ENCODE data around the gene ABCC8.

DNA sequence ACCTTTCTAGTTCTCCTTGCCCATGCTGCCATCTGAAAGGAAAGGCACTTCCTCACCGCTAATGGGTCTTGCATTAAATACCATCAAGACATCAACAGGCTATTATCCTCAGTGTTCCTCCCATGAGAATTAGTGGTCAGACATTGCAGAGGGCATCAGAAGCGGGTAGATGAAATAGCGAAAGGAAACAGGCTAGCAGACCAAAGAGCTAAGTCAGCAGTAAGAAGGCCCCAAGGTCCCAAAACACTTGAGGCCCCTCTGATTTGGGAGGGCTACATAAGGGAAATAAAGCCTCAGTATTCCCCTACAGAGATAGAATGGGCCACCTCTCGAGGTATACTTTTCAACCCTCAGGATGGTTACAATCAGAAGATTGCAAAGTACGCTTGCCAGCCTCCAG lies 101.1 kb downstream of the ABCC8 start:
- TF ChIP-seq, protein P1, sequence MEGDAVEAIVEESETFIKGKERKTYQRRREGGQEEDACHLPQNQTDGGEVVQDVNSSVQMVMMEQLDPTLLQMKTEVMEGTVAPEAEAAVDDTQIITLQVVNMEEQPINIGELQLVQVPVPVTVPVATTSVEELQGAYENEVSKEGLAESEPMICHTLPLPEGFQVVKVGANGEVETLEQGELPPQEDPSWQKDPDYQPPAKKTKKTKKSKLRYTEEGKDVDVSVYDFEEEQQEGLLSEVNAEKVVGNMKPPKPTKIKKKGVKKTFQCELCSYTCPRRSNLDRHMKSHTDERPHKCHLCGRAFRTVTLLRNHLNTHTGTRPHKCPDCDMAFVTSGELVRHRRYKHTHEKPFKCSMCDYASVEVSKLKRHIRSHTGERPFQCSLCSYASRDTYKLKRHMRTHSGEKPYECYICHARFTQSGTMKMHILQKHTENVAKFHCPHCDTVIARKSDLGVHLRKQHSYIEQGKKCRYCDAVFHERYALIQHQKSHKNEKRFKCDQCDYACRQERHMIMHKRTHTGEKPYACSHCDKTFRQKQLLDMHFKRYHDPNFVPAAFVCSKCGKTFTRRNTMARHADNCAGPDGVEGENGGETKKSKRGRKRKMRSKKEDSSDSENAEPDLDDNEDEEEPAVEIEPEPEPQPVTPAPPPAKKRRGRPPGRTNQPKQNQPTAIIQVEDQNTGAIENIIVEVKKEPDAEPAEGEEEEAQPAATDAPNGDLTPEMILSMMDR (IDR thresholded peaks at IDR 0.05; ENCODE audit: control extremely low read depth in 1 of 3, insufficient read depth in 1 of 3, low read depth in 1 of 3, low read length in 3 of 3) = no peak
- TF ChIP-seq TAF1 (IDR thresholded peaks at IDR 0.05; ENCODE audit: low read depth, low read length) = no peak
- no peak for TF ChIP-seq POLR2AphosphoS5 (IDR thresholded peaks at IDR 0.05; ENCODE audit: low read depth, low read length)
- no peak for TF ChIP-seq POLR2A (IDR thresholded peaks at IDR 0.05; ENCODE audit: control extremely low read depth in 1 of 2, low read depth in 2 of 2, low read length in 2 of 2)
- TF ChIP-seq RNF2 (IDR thresholded peaks at IDR 0.05; ENCODE audit: borderline replicate concordance, low read depth, low read length, missing control alignments, poor library complexity, severe bottlenecking) = no peak
- no peak for TF ChIP-seq SRF (IDR thresholded peaks at IDR 0.05; ENCODE audit: low read depth, low read length)
- TF ChIP-seq EP300 (IDR thresholded peaks at IDR 0.05; ENCODE audit: borderline replicate concordance in 1 of 2, low read depth in 2 of 2, low read length in 2 of 2) = no peak
- TF ChIP-seq, protein P2, sequence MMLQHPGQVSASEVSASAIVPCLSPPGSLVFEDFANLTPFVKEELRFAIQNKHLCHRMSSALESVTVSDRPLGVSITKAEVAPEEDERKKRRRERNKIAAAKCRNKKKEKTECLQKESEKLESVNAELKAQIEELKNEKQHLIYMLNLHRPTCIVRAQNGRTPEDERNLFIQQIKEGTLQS (IDR thresholded peaks at IDR 0.05; ENCODE audit: insufficient read depth, low read depth, low read length) = no peak
- TF ChIP-seq, protein P3, sequence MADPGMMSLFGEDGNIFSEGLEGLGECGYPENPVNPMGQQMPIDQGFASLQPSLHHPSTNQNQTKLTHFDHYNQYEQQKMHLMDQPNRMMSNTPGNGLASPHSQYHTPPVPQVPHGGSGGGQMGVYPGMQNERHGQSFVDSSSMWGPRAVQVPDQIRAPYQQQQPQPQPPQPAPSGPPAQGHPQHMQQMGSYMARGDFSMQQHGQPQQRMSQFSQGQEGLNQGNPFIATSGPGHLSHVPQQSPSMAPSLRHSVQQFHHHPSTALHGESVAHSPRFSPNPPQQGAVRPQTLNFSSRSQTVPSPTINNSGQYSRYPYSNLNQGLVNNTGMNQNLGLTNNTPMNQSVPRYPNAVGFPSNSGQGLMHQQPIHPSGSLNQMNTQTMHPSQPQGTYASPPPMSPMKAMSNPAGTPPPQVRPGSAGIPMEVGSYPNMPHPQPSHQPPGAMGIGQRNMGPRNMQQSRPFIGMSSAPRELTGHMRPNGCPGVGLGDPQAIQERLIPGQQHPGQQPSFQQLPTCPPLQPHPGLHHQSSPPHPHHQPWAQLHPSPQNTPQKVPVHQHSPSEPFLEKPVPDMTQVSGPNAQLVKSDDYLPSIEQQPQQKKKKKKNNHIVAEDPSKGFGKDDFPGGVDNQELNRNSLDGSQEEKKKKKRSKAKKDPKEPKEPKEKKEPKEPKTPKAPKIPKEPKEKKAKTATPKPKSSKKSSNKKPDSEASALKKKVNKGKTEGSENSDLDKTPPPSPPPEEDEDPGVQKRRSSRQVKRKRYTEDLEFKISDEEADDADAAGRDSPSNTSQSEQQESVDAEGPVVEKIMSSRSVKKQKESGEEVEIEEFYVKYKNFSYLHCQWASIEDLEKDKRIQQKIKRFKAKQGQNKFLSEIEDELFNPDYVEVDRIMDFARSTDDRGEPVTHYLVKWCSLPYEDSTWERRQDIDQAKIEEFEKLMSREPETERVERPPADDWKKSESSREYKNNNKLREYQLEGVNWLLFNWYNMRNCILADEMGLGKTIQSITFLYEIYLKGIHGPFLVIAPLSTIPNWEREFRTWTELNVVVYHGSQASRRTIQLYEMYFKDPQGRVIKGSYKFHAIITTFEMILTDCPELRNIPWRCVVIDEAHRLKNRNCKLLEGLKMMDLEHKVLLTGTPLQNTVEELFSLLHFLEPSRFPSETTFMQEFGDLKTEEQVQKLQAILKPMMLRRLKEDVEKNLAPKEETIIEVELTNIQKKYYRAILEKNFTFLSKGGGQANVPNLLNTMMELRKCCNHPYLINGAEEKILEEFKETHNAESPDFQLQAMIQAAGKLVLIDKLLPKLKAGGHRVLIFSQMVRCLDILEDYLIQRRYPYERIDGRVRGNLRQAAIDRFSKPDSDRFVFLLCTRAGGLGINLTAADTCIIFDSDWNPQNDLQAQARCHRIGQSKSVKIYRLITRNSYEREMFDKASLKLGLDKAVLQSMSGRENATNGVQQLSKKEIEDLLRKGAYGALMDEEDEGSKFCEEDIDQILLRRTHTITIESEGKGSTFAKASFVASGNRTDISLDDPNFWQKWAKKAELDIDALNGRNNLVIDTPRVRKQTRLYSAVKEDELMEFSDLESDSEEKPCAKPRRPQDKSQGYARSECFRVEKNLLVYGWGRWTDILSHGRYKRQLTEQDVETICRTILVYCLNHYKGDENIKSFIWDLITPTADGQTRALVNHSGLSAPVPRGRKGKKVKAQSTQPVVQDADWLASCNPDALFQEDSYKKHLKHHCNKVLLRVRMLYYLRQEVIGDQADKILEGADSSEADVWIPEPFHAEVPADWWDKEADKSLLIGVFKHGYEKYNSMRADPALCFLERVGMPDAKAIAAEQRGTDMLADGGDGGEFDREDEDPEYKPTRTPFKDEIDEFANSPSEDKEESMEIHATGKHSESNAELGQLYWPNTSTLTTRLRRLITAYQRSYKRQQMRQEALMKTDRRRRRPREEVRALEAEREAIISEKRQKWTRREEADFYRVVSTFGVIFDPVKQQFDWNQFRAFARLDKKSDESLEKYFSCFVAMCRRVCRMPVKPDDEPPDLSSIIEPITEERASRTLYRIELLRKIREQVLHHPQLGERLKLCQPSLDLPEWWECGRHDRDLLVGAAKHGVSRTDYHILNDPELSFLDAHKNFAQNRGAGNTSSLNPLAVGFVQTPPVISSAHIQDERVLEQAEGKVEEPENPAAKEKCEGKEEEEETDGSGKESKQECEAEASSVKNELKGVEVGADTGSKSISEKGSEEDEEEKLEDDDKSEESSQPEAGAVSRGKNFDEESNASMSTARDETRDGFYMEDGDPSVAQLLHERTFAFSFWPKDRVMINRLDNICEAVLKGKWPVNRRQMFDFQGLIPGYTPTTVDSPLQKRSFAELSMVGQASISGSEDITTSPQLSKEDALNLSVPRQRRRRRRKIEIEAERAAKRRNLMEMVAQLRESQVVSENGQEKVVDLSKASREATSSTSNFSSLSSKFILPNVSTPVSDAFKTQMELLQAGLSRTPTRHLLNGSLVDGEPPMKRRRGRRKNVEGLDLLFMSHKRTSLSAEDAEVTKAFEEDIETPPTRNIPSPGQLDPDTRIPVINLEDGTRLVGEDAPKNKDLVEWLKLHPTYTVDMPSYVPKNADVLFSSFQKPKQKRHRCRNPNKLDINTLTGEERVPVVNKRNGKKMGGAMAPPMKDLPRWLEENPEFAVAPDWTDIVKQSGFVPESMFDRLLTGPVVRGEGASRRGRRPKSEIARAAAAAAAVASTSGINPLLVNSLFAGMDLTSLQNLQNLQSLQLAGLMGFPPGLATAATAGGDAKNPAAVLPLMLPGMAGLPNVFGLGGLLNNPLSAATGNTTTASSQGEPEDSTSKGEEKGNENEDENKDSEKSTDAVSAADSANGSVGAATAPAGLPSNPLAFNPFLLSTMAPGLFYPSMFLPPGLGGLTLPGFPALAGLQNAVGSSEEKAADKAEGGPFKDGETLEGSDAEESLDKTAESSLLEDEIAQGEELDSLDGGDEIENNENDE (IDR thresholded peaks at IDR 0.05; ENCODE audit: insufficient replicate concordance, low read length) = no peak
- TF ChIP-seq TCF12 (IDR thresholded peaks at IDR 0.05; ENCODE audit: low read depth, low read length) = no peak
- no peak for TF ChIP-seq TEAD4 (IDR thresholded peaks at IDR 0.05; ENCODE audit: low read depth, low read length)
- TF ChIP-seq KDM5A (IDR thresholded peaks at IDR 0.05; ENCODE audit: low read length) = no peak
- no peak for TF ChIP-seq SP1 (IDR thresholded peaks at IDR 0.05; ENCODE audit: low read depth, low read length)
- TF ChIP-seq GABPA (IDR thresholded peaks at IDR 0.05; ENCODE audit: borderline replicate concordance, insufficient read depth, low read length) = no peak
